ENCODE data around the gene TGM2. TPM values are rescaled to one million over a fixed set of nuclear protein-coding genes. Genes with fewer than 3 reads are reported as not detected.

Gene TGM2
- total RNA-seq, 1 donor from 2014 or later, result 0.72 TPM

- H3K4me3 Mint-ChIP-seq (ENCODE audit: low read depth), result no peak overlapping the region
- H3K27ac Mint-ChIP-seq, result no peak overlapping the region
- no peak for TF ChIP-seq CTCF (IDR thresholded peaks at IDR 0.05; ENCODE audit: unreplicated experiment)
- H3K4me1 Mint-ChIP-seq (ENCODE audit: low read depth), result peaks cover 7% of the 10 kb centered on the region
- H3K27me3 Mint-ChIP-seq, result no peaks in the 10 kb centered on the region
- no peaks in the 10 kb centered on the region for H3K36me3 Mint-ChIP-seq (ENCODE audit: insufficient read depth)
- DNase-seq (ENCODE audit: low spot score, unreplicated experiment), result no peak
- H3K9me3 Mint-ChIP-seq (ENCODE audit: low read depth), result no peaks in the 10 kb centered on the region
Measured at GRCh38 chr20:38171675-38172043, 6.6 kb upstream of the TGM2 start.

- TF ChIP-seq CTCF (IDR thresholded peaks at IDR 0.05; ENCODE audit: unreplicated experiment), result no peak
- H3K4me3 Mint-ChIP-seq (ENCODE audit: low read depth), result no peak overlapping the region
- no peaks in the 10 kb centered on the region for H3K9me3 Mint-ChIP-seq (ENCODE audit: low read depth)
- H3K27ac Mint-ChIP-seq, result no peak overlapping the region
- no peaks in the 10 kb centered on the region for H3K27me3 Mint-ChIP-seq
- no peak for DNase-seq (ENCODE audit: low spot score, unreplicated experiment)
- H3K36me3 Mint-ChIP-seq (ENCODE audit: insufficient read depth), result no peaks in the 10 kb centered on the region
- H3K4me1 Mint-ChIP-seq (ENCODE audit: low read depth), result peaks cover 7% of the 10 kb centered on the region
Measured at GRCh38 chr20:38170826-38171674, 6.0 kb upstream of the TGM2 start.

- Mint-ChIP-seq H3K27ac (no peak overlapping the region), H3K27me3 (peaks cover 5% of the 10 kb centered on the region), H3K36me3 (ENCODE audit: insufficient read depth) (no peaks in the 10 kb centered on the region), H3K4me1 (ENCODE audit: low read depth) (peaks cover 12% of the 10 kb centered on the region), H3K9me3 (ENCODE audit: low read depth) (no peaks in the 10 kb centered on the region), H3K4me3 (ENCODE audit: low read depth) (no peak overlapping the region)
- no peak for TF ChIP-seq CTCF (IDR thresholded peaks at IDR 0.05; ENCODE audit: unreplicated experiment)
- no peak for DNase-seq (ENCODE audit: low spot score, unreplicated experiment)
Measured at GRCh38 chr20:38170219-38170825, 5.3 kb upstream of the TGM2 start.

GRCh38 chr20:38169636-38170193, 4.6 kb upstream of the TGM2 start:
- Mint-ChIP-seq H3K9me3 (ENCODE audit: low read depth) (no peaks in the 10 kb centered on the region), H3K27ac (no peak overlapping the region)

More at GRCh38 chr20:38169636-38170193, 4.6 kb upstream of the TGM2 start:
- no peaks in the 10 kb centered on the region for H3K36me3 Mint-ChIP-seq (ENCODE audit: insufficient read depth)
- no peak for DNase-seq (ENCODE audit: low spot score, unreplicated experiment)
- H3K4me3 Mint-ChIP-seq (ENCODE audit: low read depth), result no peak overlapping the region
- peaks cover 6% of the 10 kb centered on the region for H3K27me3 Mint-ChIP-seq
- H3K4me1 Mint-ChIP-seq (ENCODE audit: low read depth), result peaks cover 12% of the 10 kb centered on the region
- no peak for TF ChIP-seq CTCF (IDR thresholded peaks at IDR 0.05; ENCODE audit: unreplicated experiment)

Measured in progenitor cell of endocrine pancreas (in vitro differentiated cells).